ENCODE data around the gene ZC3H13. TPM values are rescaled to one million over a fixed set of nuclear protein-coding genes. Genes with fewer than 3 reads are reported as not detected.

Gene ZC3H13
- total and polyA plus RNA-seq, 2 of the 8 experiments (the other 6 are each of a cell fraction or from before 2014, with no cell fraction given), result 5.1 to 57.8 TPM

GRCh38 chr13:46052319-46053161, at the start of gene ZC3H13 (continued):
- TF ChIP-seq CHD7 (IDR thresholded peaks at IDR 0.05; ENCODE audit: insufficient replicate concordance, low read length) (no peak), CHD2 (IDR thresholded peaks at IDR 0.05; ENCODE audit: low read length) (peak; percentile 68), EP300 (IDR thresholded peaks at IDR 0.05; ENCODE audit: borderline replicate concordance in 1 of 2, low read depth in 2 of 2, low read length in 2 of 2) (peak in 1 of 2 experiments; percentile 76; a peak in 1 of 3 replicates), POU5F1 (IDR thresholded peaks at IDR 0.05; ENCODE audit: low read depth, low read length) (no peak), SIN3A (conservative IDR thresholded peaks at IDR 0.05 in 1 of 2, IDR thresholded peaks at IDR 0.05 in 1 of 2; ENCODE audit: low read depth in 1 of 2, low read length in 2 of 2) (peak in 1 of 2 experiments; percentile 86; a peak in 2 of 4 replicates), PHF8 (conservative IDR thresholded peaks at IDR 0.05; ENCODE audit: low read depth, low read length) (peak; percentile 92), SRF (IDR thresholded peaks at IDR 0.05; ENCODE audit: low read depth, low read length) (peak; percentile 52)

All from H1 (cell line).